ENCODE results near the gene RFLNA. TPM values are rescaled to one million over a fixed set of nuclear protein-coding genes. Genes with fewer than 3 reads are reported as not detected.

Gene RFLNA
- total and polyA plus RNA-seq, 2 of the 13 experiments (the other 11 are each of a cell fraction or from before 2014, with no cell fraction given), result not detected

DNA sequence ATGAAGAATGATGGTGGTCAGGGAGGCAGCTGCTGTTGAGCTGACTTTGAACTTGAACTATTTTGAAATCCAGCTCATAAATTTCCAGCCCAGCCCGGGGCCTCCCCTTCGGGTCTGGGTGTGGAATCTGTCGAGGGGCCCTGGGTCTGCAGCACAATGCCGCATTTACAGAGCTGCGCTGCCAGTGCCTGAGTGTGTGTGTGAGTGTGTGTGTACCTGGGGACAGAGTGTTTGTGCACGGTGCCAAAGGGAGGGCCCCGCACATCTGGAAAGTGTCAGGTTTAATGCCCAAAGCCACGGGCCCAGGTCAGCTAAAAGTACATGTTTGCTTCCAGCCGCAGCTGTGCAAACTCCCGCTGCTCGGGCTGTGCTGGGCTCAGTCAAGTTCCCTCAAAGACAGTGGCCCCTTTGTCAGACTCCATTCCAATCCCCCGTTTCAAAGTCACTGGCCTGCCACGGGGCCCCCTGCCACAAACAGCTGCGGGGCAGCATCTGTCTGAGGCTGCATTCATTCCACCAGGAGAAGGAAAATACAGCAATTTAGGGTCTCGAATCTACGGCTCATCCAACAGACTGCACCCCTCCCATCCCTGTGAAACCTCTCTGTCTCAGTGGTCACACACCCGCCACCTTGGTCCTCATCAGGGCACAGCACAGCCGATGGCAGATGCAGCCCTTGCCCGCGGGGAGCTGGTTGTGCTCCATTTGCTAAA, 16.3 kb upstream of the RFLNA start (continued):
- TF ChIP-seq, protein P1, sequence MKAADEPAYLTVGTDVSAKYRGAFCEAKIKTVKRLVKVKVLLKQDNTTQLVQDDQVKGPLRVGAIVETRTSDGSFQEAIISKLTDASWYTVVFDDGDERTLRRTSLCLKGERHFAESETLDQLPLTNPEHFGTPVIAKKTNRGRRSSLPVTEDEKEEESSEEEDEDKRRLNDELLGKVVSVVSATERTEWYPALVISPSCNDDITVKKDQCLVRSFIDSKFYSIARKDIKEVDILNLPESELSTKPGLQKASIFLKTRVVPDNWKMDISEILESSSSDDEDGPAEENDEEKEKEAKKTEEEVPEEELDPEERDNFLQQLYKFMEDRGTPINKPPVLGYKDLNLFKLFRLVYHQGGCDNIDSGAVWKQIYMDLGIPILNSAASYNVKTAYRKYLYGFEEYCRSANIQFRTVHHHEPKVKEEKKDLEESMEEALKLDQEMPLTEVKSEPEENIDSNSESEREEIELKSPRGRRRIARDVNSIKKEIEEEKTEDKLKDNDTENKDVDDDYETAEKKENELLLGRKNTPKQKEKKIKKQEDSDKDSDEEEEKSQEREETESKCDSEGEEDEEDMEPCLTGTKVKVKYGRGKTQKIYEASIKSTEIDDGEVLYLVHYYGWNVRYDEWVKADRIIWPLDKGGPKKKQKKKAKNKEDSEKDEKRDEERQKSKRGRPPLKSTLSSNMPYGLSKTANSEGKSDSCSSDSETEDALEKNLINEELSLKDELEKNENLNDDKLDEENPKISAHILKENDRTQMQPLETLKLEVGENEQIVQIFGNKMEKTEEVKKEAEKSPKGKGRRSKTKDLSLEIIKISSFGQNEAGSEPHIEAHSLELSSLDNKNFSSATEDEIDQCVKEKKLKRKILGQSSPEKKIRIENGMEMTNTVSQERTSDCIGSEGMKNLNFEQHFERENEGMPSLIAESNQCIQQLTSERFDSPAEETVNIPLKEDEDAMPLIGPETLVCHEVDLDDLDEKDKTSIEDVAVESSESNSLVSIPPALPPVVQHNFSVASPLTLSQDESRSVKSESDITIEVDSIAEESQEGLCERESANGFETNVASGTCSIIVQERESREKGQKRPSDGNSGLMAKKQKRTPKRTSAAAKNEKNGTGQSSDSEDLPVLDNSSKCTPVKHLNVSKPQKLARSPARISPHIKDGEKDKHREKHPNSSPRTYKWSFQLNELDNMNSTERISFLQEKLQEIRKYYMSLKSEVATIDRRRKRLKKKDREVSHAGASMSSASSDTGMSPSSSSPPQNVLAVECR (CRISPR knock-in tag; IDR thresholded peaks at IDR 0.05; ENCODE audit: borderline replicate concordance), result peak; percentile 52; the same call in 1 of the 2 replicates
- TF ChIP-seq TBX2 (CRISPR knock-in tag; IDR thresholded peaks at IDR 0.05; ENCODE audit: borderline replicate concordance) (peak; percentile 99), ZNF205 (CRISPR knock-in tag; IDR thresholded peaks at IDR 0.05) (peak; percentile 48; the same call in 1 of the 2 replicates), ZNF432 (CRISPR knock-in tag; IDR thresholded peaks at IDR 0.05; ENCODE audit: borderline replicate concordance) (no peak), ZNF530 (CRISPR knock-in tag; IDR thresholded peaks at IDR 0.05; ENCODE audit: low read depth) (no peak), TAF15 (IDR thresholded peaks at IDR 0.05; ENCODE audit: low read depth, low read length, poor library complexity, severe bottlenecking) (no peak), CHD2 (IDR thresholded peaks at IDR 0.05; ENCODE audit: low read depth, low read length) (no peak), JDP2 (CRISPR knock-in tag; IDR thresholded peaks at IDR 0.05; ENCODE audit: borderline replicate concordance) (no peak), ZNF225 (CRISPR knock-in tag; IDR thresholded peaks at IDR 0.05) (no peak), RNF2 (conservative IDR thresholded peaks at IDR 0.05; ENCODE audit: low read depth) (no peak), ZNF556 (CRISPR knock-in tag; IDR thresholded peaks at IDR 0.05; ENCODE audit: borderline replicate concordance) (peak; percentile 81; the same call in 1 of the 2 replicates), MTA1 (CRISPR knock-in tag; IDR thresholded peaks at IDR 0.05; ENCODE audit: borderline replicate concordance) (peak; percentile 58; the same call in 1 of the 2 replicates)
- TF ChIP-seq, protein P2, sequence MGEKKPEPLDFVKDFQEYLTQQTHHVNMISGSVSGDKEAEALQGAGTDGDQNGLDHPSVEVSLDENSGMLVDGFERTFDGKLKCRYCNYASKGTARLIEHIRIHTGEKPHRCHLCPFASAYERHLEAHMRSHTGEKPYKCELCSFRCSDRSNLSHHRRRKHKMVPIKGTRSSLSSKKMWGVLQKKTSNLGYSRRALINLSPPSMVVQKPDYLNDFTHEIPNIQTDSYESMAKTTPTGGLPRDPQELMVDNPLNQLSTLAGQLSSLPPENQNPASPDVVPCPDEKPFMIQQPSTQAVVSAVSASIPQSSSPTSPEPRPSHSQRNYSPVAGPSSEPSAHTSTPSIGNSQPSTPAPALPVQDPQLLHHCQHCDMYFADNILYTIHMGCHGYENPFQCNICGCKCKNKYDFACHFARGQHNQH (CRISPR knock-in tag; IDR thresholded peaks at IDR 0.05), result peak; percentile 26; the same call in 1 of the 2 replicates
- TF ChIP-seq, protein P3, sequence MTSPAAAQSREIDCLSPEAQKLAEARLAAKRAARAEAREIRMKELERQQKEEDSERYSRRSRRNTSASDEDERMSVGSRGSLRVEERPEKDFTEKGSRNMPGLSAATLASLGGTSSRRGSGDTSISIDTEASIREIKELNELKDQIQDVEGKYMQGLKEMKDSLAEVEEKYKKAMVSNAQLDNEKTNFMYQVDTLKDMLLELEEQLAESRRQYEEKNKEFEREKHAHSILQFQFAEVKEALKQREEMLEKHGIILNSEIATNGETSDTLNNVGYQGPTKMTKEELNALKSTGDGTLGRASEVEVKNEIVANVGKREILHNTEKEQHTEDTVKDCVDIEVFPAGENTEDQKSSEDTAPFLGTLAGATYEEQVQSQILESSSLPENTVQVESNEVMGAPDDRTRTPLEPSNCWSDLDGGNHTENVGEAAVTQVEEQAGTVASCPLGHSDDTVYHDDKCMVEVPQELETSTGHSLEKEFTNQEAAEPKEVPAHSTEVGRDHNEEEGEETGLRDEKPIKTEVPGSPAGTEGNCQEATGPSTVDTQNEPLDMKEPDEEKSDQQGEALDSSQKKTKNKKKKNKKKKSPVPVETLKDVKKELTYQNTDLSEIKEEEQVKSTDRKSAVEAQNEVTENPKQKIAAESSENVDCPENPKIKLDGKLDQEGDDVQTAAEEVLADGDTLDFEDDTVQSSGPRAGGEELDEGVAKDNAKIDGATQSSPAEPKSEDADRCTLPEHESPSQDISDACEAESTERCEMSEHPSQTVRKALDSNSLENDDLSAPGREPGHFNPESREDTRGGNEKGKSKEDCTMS (CRISPR knock-in tag; conservative IDR thresholded peaks at IDR 0.05), result no peak
- TF ChIP-seq, protein P4, sequence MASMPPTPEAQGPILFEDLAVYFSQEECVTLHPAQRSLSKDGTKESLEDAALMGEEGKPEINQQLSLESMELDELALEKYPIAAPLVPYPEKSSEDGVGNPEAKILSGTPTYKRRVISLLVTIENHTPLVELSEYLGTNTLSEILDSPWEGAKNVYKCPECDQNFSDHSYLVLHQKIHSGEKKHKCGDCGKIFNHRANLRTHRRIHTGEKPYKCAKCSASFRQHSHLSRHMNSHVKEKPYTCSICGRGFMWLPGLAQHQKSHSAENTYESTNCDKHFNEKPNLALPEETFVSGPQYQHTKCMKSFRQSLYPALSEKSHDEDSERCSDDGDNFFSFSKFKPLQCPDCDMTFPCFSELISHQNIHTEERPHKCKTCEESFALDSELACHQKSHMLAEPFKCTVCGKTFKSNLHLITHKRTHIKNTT (CRISPR knock-in tag; IDR thresholded peaks at IDR 0.05), result no peak
- TF ChIP-seq, protein P5, sequence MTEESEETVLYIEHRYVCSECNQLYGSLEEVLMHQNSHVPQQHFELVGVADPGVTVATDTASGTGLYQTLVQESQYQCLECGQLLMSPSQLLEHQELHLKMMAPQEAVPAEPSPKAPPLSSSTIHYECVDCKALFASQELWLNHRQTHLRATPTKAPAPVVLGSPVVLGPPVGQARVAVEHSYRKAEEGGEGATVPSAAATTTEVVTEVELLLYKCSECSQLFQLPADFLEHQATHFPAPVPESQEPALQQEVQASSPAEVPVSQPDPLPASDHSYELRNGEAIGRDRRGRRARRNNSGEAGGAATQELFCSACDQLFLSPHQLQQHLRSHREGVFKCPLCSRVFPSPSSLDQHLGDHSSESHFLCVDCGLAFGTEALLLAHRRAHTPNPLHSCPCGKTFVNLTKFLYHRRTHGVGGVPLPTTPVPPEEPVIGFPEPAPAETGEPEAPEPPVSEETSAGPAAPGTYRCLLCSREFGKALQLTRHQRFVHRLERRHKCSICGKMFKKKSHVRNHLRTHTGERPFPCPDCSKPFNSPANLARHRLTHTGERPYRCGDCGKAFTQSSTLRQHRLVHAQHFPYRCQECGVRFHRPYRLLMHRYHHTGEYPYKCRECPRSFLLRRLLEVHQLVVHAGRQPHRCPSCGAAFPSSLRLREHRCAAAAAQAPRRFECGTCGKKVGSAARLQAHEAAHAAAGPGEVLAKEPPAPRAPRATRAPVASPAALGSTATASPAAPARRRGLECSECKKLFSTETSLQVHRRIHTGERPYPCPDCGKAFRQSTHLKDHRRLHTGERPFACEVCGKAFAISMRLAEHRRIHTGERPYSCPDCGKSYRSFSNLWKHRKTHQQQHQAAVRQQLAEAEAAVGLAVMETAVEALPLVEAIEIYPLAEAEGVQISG (CRISPR knock-in tag; IDR thresholded peaks at IDR 0.05), result peak; percentile 50
